A549 (cell line): ENCODE measurements around the gene PDCD1.
"Not testable (repeated sequence)": the region's sequence is repeated elsewhere in the genome, so short reads cannot be mapped to it uniquely, and the experiment has no call there.

Experiments used
- BHLHE40 ChIP-seq: IDR thresholded peaks from 2 replicates; pipeline ENCODE4 v1.6.1; 2012; ENCODE audit warnings: low read depth, low read length, inconsistent platforms
- JUN ChIP-seq, 2 experiments: fragments of >200 bp; sonication (Bioruptor Twin); formaldehyde crosslinking; IDR thresholded peaks; 2 replicates in 1 of 2; 3 replicates in 1 of 2; pipeline ENCODE4 v1.6.1; 2016 to 2017
- KDM1A ChIP-seq: fragments of 200-600 bp; sonication (generic); IDR thresholded peaks from 2 replicates; pipeline ENCODE4 v1.6.1; 2016; ENCODE audit warnings: low read depth, mild to moderate bottlenecking
- MYC ChIP-seq: IDR thresholded peaks from 2 replicates; pipeline ENCODE4 v1.6.1; 2012; ENCODE audit warnings: mild to moderate bottlenecking, inconsistent platforms, low read length, improper control_type of control experiment, borderline replicate concordance
- PBX3 ChIP-seq: IDR thresholded peaks from 2 replicates; pipeline ENCODE4 v1.6.1; 2012
- PHF8 ChIP-seq: fragments of 200-600 bp; sonication (generic); IDR thresholded peaks from 2 replicates; pipeline ENCODE4 v1.6.1; 2016; ENCODE audit warnings: low read depth, mild to moderate bottlenecking, antibody characterized with exemption, moderate library complexity, borderline replicate concordance
- REST ChIP-seq: fragments of 200-600 bp; sonication (generic); IDR thresholded peaks from 2 replicates; pipeline ENCODE4 v1.6.1; 2016; ENCODE audit warnings: antibody characterized with exemption, mild to moderate bottlenecking, moderate library complexity
- ZC3H11A ChIP-seq: fragments of 450-650 bp; IDR thresholded peaks from 2 replicates; pipeline ENCODE4 v1.6.1; 2014; ENCODE audit warnings: antibody characterized with exemption, mild to moderate bottlenecking
- TF ChIP-seq, protein P1 (sequence below): fragments of >200 bp; sonication (Bioruptor Twin); formaldehyde crosslinking; IDR thresholded peaks from 3 replicates; pipeline ENCODE4 v1.5.1; 2016

DNA sequence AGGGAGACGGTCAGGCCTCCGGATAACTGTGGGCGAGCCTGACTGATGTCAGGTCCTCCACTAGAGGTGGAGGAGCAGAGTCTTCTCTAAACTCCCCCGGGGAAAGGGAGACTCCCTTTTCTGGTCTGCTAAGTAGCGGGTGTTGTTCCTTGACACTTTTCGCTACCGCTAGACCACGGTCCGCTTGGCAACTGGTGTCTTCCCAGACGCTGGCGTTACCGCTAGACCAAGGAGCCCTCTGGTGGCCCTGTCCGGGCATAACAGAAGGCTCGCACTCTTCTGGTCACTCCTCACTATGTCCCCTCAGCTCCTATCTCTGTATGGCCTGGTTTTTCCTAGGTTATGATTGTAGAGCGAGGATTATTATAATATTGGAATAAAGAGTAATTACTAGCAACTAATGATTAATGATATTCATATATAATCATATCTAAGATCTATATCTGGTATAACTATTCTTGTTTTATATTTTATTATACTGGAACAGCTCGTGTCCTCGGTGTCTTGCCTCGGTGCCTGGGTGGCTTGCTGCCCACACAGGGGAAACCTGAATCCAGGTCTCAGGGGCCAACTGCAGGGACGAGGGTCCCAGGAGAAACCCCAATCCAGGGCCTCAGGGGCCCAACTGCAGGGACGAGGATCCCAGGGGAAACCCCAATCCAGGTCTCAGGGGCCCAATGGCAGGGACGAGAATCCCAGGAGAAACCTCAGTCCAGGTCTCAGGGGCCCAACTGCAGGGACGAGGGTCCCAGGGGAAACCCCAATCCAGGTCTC is 17.2 kb upstream of the PDCD1 start:
- TF ChIP-seq KDM1A; PHF8; BHLHE40; PBX3; ZC3H11A; JUN (IDR thresholded peaks at IDR 0.05); REST; MYC: not testable (repeated sequence)
- TF ChIP-seq, protein P1, sequence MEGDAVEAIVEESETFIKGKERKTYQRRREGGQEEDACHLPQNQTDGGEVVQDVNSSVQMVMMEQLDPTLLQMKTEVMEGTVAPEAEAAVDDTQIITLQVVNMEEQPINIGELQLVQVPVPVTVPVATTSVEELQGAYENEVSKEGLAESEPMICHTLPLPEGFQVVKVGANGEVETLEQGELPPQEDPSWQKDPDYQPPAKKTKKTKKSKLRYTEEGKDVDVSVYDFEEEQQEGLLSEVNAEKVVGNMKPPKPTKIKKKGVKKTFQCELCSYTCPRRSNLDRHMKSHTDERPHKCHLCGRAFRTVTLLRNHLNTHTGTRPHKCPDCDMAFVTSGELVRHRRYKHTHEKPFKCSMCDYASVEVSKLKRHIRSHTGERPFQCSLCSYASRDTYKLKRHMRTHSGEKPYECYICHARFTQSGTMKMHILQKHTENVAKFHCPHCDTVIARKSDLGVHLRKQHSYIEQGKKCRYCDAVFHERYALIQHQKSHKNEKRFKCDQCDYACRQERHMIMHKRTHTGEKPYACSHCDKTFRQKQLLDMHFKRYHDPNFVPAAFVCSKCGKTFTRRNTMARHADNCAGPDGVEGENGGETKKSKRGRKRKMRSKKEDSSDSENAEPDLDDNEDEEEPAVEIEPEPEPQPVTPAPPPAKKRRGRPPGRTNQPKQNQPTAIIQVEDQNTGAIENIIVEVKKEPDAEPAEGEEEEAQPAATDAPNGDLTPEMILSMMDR: peak; percentile 25
